Left hindlimb (tissue), 1 donor: Measurements from ENCODE around the gene FOXK1.

ENCODE experiments used
- DNase-seq: peaks from one replicate; pipeline ENCODE4 v3.0.0-alpha.2; 2018

The FOXK1 gene

GRCh38 chr7:4745971-4746919 is 64.2 kb downstream of the FOXK1 start:
- DNase-seq, result no peak

GRCh38 chr7:4747013-4747412 is 64.9 kb downstream of the FOXK1 start:
- no peak for DNase-seq

GRCh38 chr7:4747746-4748145 is 65.7 kb downstream of the FOXK1 start:
- DNase-seq, result no peak

- no peak for DNase-seq
Measured at GRCh38 chr7:4748231-4748681, 66.2 kb downstream of the FOXK1 start.

- DNase-seq, result no peak
Measured at GRCh38 chr7:4749363-4749762, 67.3 kb downstream of the FOXK1 start.

GRCh38 chr7:4749798-4750197 is 67.7 kb downstream of the FOXK1 start:
- no peak for DNase-seq

GRCh38 chr7:4751398-4751947 is 69.4 kb downstream of the FOXK1 start:
- DNase-seq, result no peak

GRCh38 chr7:4753598-4754432 is 71.7 kb downstream of the FOXK1 start:
- DNase-seq, result no peak

- DNase-seq, result no peak
Measured at GRCh38 chr7:4754433-4755010, 72.4 kb downstream of the FOXK1 start.

GRCh38 chr7:4755045-4755444 is 73.0 kb downstream of the FOXK1 start:
- no peak for DNase-seq

GRCh38 chr7:4758111-4758510 is 76.0 kb downstream of the FOXK1 start:
- DNase-seq, result no peak

- peak; percentile 31 for DNase-seq
Measured at GRCh38 chr7:4758791-4759190, 76.7 kb downstream of the FOXK1 start.

GRCh38 chr7:4759211-4759610 is 77.1 kb downstream of the FOXK1 start:
- peak; percentile 29 for DNase-seq

- DNase-seq, result no peak
Measured at GRCh38 chr7:4760952-4761351, 78.9 kb downstream of the FOXK1 start.

- DNase-seq, result peak; percentile 28
Measured at GRCh38 chr7:4762121-4763055, 80.3 kb downstream of the FOXK1 start.

- no peak for DNase-seq
Measured at GRCh38 chr7:4763091-4763793, 81.1 kb downstream of the FOXK1 start.

GRCh38 chr7:4763794-4764185 is 81.7 kb downstream of the FOXK1 start:
- no peak for DNase-seq

GRCh38 chr7:4764402-4765007 is 82.4 kb downstream of the FOXK1 start:
- no peak for DNase-seq

- DNase-seq, result no peak
Measured at GRCh38 chr7:4765776-4766490, 83.8 kb downstream of the FOXK1 start.
